SK-N-SH treated with all-trans-retinoic acid at 6 μM for 48 hours (cell line): ENCODE data around the gene CYP3A7.

Source experiments
- BACH2 ChIP-seq: fragments of 250-450 bp; sonication (Bioruptor Pico); IDR thresholded peaks from 2 replicates; pipeline ENCODE4 v1.9.0; 2021; ENCODE audit warnings: mild to moderate bottlenecking, borderline replicate concordance
- GLIS3 ChIP-seq: fragments of 250-450 bp; sonication (Bioruptor Pico); IDR thresholded peaks from 2 replicates; pipeline ENCODE4 v1.5.0; 2020; ENCODE audit warnings: mild to moderate bottlenecking, moderate library complexity
- PATZ1 ChIP-seq: fragments of 250-450 bp; sonication (Bioruptor Pico); IDR thresholded peaks from 2 replicates; pipeline ENCODE4 v1.8.0; 2020; ENCODE audit warnings: mild to moderate bottlenecking, moderate library complexity, borderline replicate concordance
- RARB ChIP-seq: fragments of 250-450 bp; sonication (Bioruptor Pico); IDR thresholded peaks from 2 replicates; pipeline ENCODE4 v1.8.0; 2021; ENCODE audit warnings: mild to moderate bottlenecking, moderate library complexity
- SNAI2 ChIP-seq: fragments of 250-450 bp; sonication (Bioruptor Pico); IDR thresholded peaks from 2 replicates; pipeline ENCODE4 v1.5.0; 2020; ENCODE audit warnings: mild to moderate bottlenecking, moderate library complexity
- TCF4 ChIP-seq: fragments of 250-450 bp; sonication (Bioruptor Pico); IDR thresholded peaks from 2 replicates; pipeline ENCODE4 v1.8.0; 2021; ENCODE audit warnings: mild to moderate bottlenecking, moderate library complexity, borderline replicate concordance
- ZFP30 ChIP-seq: fragments of 450-650 bp; formaldehyde crosslinking; IDR thresholded peaks from 2 replicates; pipeline ENCODE4 v1.5.0; 2022; ENCODE audit warnings: mild to moderate bottlenecking, moderate library complexity
- TF ChIP-seq, protein P1 (sequence below): fragments of 250-450 bp; sonication (Bioruptor Pico); IDR thresholded peaks from 2 replicates; pipeline ENCODE4 v1.5.1; 2020; ENCODE audit warnings: low read depth, mild to moderate bottlenecking, moderate library complexity
- TF ChIP-seq, protein P2 (sequence below): fragments of 250-450 bp; sonication (Bioruptor Pico); IDR thresholded peaks from 2 replicates; pipeline ENCODE4 v1.8.0; 2021; ENCODE audit warnings: low read depth, mild to moderate bottlenecking, moderate library complexity, borderline replicate concordance

DNA sequence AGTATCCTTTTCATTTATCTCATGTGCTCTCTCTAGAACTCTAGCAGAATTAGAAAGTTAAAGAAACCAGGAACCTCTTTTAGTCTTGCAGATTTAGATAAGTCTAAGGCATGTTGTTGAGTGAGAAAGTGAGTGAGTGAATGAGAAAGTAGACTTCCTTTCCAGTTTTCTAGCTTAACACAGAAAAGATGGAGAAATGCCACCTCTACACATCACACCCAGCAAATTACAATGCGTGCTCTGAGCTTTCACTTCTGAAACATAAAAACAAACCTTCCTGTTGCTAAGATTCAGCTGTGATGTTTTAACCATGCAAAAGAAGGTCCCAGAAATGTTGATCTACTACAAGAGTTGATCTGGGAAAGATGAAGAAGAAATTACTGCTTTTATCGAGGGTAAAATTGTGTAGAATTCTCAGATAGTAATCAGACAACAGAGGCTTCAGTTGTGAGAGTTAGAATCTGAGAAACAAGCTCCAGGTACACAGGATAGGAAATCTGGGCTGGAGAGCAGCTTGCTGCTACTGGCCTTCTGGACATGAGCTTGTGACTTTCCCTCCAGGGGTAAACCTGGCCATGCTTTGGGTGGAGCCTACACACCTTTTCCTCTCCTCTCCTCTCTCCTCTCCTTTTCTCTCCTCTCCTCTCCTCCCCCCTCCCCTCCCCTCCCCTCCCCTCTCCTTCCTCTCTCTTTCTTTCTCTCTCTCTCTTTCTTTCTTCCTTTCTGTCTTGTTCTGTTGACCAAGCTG lies 59.8 kb downstream of the CYP3A7 start:
- TF ChIP-seq SNAI2 (no peak), PATZ1 (CRISPR knock-in tag) (no peak), TCF4 (CRISPR knock-in tag) (no peak), RARB (CRISPR knock-in tag) (no peak), GLIS3 (no peak), BACH2 (CRISPR knock-in tag) (no peak), ZFP30 (CRISPR knock-in tag) (no peak)
- TF ChIP-seq, protein P1, sequence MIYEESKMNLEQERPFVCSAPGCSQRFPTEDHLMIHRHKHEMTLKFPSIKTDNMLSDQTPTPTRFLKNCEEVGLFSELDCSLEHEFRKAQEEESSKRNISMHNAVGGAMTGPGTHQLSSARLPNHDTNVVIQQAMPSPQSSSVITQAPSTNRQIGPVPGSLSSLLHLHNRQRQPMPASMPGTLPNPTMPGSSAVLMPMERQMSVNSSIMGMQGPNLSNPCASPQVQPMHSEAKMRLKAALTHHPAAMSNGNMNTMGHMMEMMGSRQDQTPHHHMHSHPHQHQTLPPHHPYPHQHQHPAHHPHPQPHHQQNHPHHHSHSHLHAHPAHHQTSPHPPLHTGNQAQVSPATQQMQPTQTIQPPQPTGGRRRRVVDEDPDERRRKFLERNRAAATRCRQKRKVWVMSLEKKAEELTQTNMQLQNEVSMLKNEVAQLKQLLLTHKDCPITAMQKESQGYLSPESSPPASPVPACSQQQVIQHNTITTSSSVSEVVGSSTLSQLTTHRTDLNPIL (CRISPR knock-in tag) = no peak
- TF ChIP-seq, protein P2, sequence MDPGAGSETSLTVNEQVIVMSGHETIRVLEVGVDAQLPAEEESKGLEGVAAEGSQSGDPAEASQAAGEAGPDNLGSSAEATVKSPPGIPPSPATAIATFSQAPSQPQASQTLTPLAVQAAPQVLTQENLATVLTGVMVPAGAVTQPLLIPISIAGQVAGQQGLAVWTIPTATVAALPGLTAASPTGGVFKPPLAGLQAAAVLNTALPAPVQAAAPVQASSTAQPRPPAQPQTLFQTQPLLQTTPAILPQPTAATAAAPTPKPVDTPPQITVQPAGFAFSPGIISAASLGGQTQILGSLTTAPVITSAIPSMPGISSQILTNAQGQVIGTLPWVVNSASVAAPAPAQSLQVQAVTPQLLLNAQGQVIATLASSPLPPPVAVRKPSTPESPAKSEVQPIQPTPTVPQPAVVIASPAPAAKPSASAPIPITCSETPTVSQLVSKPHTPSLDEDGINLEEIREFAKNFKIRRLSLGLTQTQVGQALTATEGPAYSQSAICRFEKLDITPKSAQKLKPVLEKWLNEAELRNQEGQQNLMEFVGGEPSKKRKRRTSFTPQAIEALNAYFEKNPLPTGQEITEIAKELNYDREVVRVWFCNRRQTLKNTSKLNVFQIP (CRISPR knock-in tag) = no peak
